DND-41 (cell line): ENCODE measurements around the gene TMA7B.
A peak's percentile ranks its signal among the peaks of the same experiment; 100 is the strongest.

ENCODE experiments used
- ATAC-seq: fragments of 200-7000 bp; cut with Tn5 transposase; 3 replicates; pipeline ENCODE4 v1.9.1; 2021; ENCODE audit warnings: low read depth; ENCODE audit not compliant: insufficient read depth
- DNase-seq: peaks from one replicate; pipeline ENCODE4 v3.0.0-alpha.2; 2020
- H2AFZ ChIP-seq: 2 replicates; pipeline ENCODE4 v1.6.0; 2012; ENCODE audit warnings: low read depth, low read length
- H3K27ac ChIP-seq: 2 replicates; pipeline ENCODE4 v1.5.1; 2012; ENCODE audit warnings: low read length, inconsistent platforms
- H3K27me3 ChIP-seq: fragments of 200-600 bp; sonication (generic); 2 replicates; pipeline ENCODE4 v1.6.0; 2012; ENCODE audit warnings: low read length, mild to moderate bottlenecking, inconsistent platforms; ENCODE audit not compliant: insufficient read depth, poor library complexity
- H3K36me3 ChIP-seq: 2 replicates; pipeline ENCODE4 v1.5.1; 2012; ENCODE audit warnings: low read length, inconsistent platforms; ENCODE audit not compliant: insufficient read depth
- H3K4me1 ChIP-seq: 2 replicates; pipeline ENCODE4 v1.5.1; 2012; ENCODE audit warnings: mild to moderate bottlenecking, low read length; ENCODE audit not compliant: insufficient read depth
- H3K4me2 ChIP-seq: 2 replicates; pipeline ENCODE4 v1.6.0; 2012; ENCODE audit warnings: mild to moderate bottlenecking, moderate library complexity, low read length, inconsistent platforms; ENCODE audit not compliant: insufficient read depth
- H3K4me3 ChIP-seq, 2 experiments: fragments of 200-600 bp in 1 of 2; shearing (Covaris generic) in 1 of 2; 2 replicates each; pipeline ENCODE4 v1.5.1; 2012 to 2016; ENCODE audit warnings: inconsistent platforms in 2 of 2, low read length in 2 of 2, mild to moderate bottlenecking in 2 of 2, low read depth in 1 of 2, moderate library complexity in 1 of 2
- H3K79me2 ChIP-seq: 2 replicates; pipeline ENCODE4 v1.6.0; 2012; ENCODE audit warnings: low read length, inconsistent platforms; ENCODE audit not compliant: insufficient read depth
- H3K9ac ChIP-seq: 2 replicates; pipeline ENCODE4 v1.6.0; 2012; ENCODE audit warnings: low read depth, mild to moderate bottlenecking, inconsistent platforms, low read length, moderate library complexity
- H3K9me3 ChIP-seq: 2 replicates; pipeline ENCODE4 v1.5.1; 2012; ENCODE audit warnings: low read length, moderate library complexity, mild to moderate bottlenecking, inconsistent platforms; ENCODE audit not compliant: insufficient read depth, severe bottlenecking
- H4K20me1 ChIP-seq: 2 replicates; pipeline ENCODE4 v1.6.0; 2012; ENCODE audit warnings: low read length; ENCODE audit not compliant: insufficient read depth
- CTCF ChIP-seq: IDR thresholded peaks from 2 replicates; pipeline ENCODE4 v1.5.1; 2012; ENCODE audit warnings: borderline replicate concordance, low read length, moderate library complexity, mild to moderate bottlenecking; ENCODE audit not compliant: poor library complexity, severe bottlenecking; ENCODE audit errors: extremely low read depth
- EZH2 ChIP-seq: IDR thresholded peaks from 3 replicates; pipeline ENCODE4 v1.6.1; 2012; ENCODE audit warnings: borderline replicate concordance, low read depth, mild to moderate bottlenecking, moderate library complexity, low read length, inconsistent platforms; ENCODE audit not compliant: severe bottlenecking

The TMA7B gene

GRCh38 chr22:39970742-39971141 lies 10.5 kb downstream of the TMA7B start:
- H2AFZ ChIP-seq = no peak overlapping the region

GRCh38 chr22:39972641-39973040 lies 12.4 kb downstream of the TMA7B start:
- DNase-seq (no peak), ATAC-seq (no peak)
- no peaks in the 10 kb centered on the region for H3K27me3 ChIP-seq
- H4K20me1 ChIP-seq = no peaks in the 10 kb centered on the region
- H3K4me1 ChIP-seq = no peaks in the 10 kb centered on the region
- no peak overlapping the region for H3K4me3 ChIP-seq
- H3K9me3 ChIP-seq = no peaks in the 10 kb centered on the region
- peaks cover 71% of the 10 kb centered on the region for H3K36me3 ChIP-seq
- no peak for TF ChIP-seq EZH2
- TF ChIP-seq CTCF = no peak
- H3K4me2 ChIP-seq = no peak overlapping the region
- no peaks in the 10 kb centered on the region for H3K79me2 ChIP-seq
- H2AFZ ChIP-seq = no peak overlapping the region
- 0 out of 2 replicates have a peak overlapping the region, but pooled peaks have one; percentile 19 for H3K27ac ChIP-seq
- H3K9ac ChIP-seq = no peak overlapping the region

More at GRCh38 chr22:39970742-39971141, 10.5 kb downstream of the TMA7B start:
- H3K9me3 ChIP-seq = no peaks in the 10 kb centered on the region
- no peak for ATAC-seq
- H3K27ac ChIP-seq = no peak overlapping the region
- H3K4me1 ChIP-seq = no peaks in the 10 kb centered on the region
- H3K9ac ChIP-seq = no peak overlapping the region
- TF ChIP-seq CTCF = no peak
- no peak for TF ChIP-seq EZH2
- H3K36me3 ChIP-seq = peaks cover 84% of the 10 kb centered on the region
- no peak overlapping the region for H3K4me3 ChIP-seq
- H3K4me2 ChIP-seq = no peak overlapping the region
- H3K79me2 ChIP-seq = no peaks in the 10 kb centered on the region
- H3K27me3 ChIP-seq = no peaks in the 10 kb centered on the region
- DNase-seq = no peak
- no peaks in the 10 kb centered on the region for H4K20me1 ChIP-seq

- Histone ChIP-seq H4K20me1 (no peaks in the 10 kb centered on the region), H3K9me3 (no peaks in the 10 kb centered on the region), H2AFZ (no peak overlapping the region), H3K79me2 (no peaks in the 10 kb centered on the region), H3K4me2 (no peak overlapping the region), H3K9ac (no peak overlapping the region), H3K36me3 (peaks cover 61% of the 10 kb centered on the region), H3K4me3 (no peak overlapping the region), H3K27ac (no peak overlapping the region), H3K4me1 (no peaks in the 10 kb centered on the region), H3K27me3 (no peaks in the 10 kb centered on the region)
- TF ChIP-seq CTCF (no peak), EZH2 (no peak)
- DNase-seq (no peak), ATAC-seq (no peak)
Measured at GRCh38 chr22:39973656-39974055, 13.5 kb downstream of the TMA7B start.

- ATAC-seq (no peak), DNase-seq (no peak)
- Histone ChIP-seq H3K4me3 (no peak overlapping the region), H3K9ac (no peak overlapping the region), H2AFZ (no peak overlapping the region), H3K27ac (no peak overlapping the region), H4K20me1 (no peaks in the 10 kb centered on the region), H3K4me1 (no peaks in the 10 kb centered on the region), H3K4me2 (no peak overlapping the region), H3K79me2 (no peaks in the 10 kb centered on the region), H3K27me3 (no peaks in the 10 kb centered on the region), H3K9me3 (no peaks in the 10 kb centered on the region), H3K36me3 (peaks cover 57% of the 10 kb centered on the region)
- TF ChIP-seq CTCF (no peak), EZH2 (no peak)
Measured at GRCh38 chr22:39974065-39974464, 13.9 kb downstream of the TMA7B start.
